ENCODE results near the gene SH2D2A.

Gene SH2D2A

DNA sequence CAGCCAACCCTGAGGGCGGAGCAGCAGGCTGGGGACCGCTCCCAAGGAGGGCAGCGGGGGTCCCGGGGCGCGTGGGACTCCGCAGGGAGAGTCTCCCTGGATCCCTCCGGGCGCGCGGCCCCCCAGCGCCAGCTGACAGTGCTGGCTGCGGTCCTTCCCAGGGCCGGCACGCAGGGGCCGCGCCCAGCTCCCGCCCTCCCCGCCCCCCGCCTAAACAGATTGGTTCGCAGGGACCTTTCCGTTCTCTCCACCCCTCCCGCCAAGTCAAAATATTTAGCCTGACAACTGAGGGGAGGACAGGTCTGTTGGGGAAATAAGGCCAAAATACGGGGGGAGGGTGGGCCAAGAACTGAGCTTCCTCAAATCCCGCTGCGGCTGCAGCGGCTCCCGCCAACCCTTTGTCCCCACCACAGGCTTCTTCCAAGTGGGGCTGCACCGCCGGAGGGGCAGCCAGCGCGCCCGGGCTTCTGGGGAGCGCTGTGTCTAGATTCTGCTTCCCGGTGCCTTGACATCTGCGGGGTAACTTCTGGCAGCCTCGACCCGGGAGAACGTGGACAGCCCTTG is 42.4 kb upstream of the SH2D2A start, which contains the start of gene INSRR:
Gene INSRR, minus strand, starts transcription at position 159 of the 564 bp plus-strand sequence. CDS start 496 bp downstream, outside the sequence.
- Histone ChIP-seq H3K9me3 (ENCODE audit: insufficient read depth, low read depth, low read length) (peaks cover 4% of the 10 kb centered on the region; the same call in 1 of the 2 replicates), H3K9ac (ENCODE audit: low read depth, low read length) (no peak within 1 kb of the TSS), H3K27me3 (ENCODE audit: insufficient read depth, low read length) (peaks cover 90% of the 10 kb centered on the region), H3K4me1 (ENCODE audit: insufficient read depth, low read length) (peaks cover 5% of the 10 kb centered on the region; the same call in 1 of the 2 replicates), H3K4me3 (ENCODE audit: low read length) (peak within 1 kb of the TSS; percentile 73), H3K36me3 (ENCODE audit: insufficient read depth, low read depth, low read length) (no peaks in the 10 kb centered on the region), H3K27ac (ENCODE audit: low read length) (no peak within 1 kb of the TSS)

DNA sequence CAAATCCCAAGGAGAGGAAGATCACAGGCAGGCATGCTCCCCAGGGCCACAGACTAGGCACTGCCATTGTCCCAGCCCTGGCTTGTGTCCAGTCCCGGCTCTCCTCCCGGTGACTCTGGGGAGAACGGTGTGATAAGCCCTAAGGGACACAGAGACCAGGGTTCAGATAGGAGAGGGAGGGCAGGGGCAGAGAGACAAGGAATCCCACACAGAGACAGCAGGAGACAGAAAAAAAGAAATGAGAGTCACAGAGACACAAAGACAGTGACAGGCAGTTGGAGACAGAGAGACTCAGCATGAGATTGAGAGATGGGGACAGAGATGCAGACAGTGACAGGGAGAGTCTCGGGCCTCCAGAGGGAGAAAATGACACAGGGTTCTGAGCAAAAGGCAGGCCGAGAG is 41.9 kb upstream of the SH2D2A start:
- Histone ChIP-seq H3K4me1 (ENCODE audit: insufficient read depth, low read length) (peaks cover 5% of the 10 kb centered on the region; the same call in 1 of the 2 replicates), H3K27ac (ENCODE audit: low read length) (no peak overlapping the region), H3K36me3 (ENCODE audit: insufficient read depth, low read depth, low read length) (no peaks in the 10 kb centered on the region), H3K9ac (ENCODE audit: low read depth, low read length) (no peak overlapping the region), H3K9me3 (ENCODE audit: insufficient read depth, low read depth, low read length) (peaks cover 4% of the 10 kb centered on the region; the same call in 1 of the 2 replicates), H3K27me3 (ENCODE audit: insufficient read depth, low read length) (peaks cover 90% of the 10 kb centered on the region), H3K4me3 (ENCODE audit: low read length) (peak overlapping the region; percentile 73; the same call in 1 of the 2 replicates)

DNA sequence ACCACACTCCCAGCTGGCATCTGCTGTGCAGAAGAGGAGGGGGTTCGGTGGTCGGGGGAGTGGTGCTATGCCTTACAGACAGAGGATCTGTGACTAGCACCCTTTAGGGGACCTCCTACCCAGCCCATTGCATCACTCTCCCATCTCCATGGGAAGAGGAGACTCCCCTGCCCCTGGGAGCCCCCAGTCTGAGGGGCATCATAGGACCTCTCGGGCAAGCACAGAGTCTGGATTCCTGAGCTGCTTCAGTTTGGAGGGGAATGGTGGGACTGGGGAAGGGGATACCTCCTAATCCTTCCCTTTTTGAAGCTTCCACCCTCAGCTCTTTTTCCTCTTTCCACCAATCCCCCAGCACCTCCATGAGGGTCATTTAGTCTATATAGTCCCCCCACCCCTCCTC is 40.9 kb upstream of the SH2D2A start:
- Histone ChIP-seq H3K4me1 (ENCODE audit: insufficient read depth, low read length) (peaks cover 5% of the 10 kb centered on the region; the same call in 1 of the 2 replicates), H3K4me3 (ENCODE audit: low read length) (no peak overlapping the region), H3K27ac (ENCODE audit: low read length) (no peak overlapping the region), H3K9me3 (ENCODE audit: insufficient read depth, low read depth, low read length) (peaks cover 4% of the 10 kb centered on the region; the same call in 1 of the 2 replicates), H3K27me3 (ENCODE audit: insufficient read depth, low read length) (peaks cover 90% of the 10 kb centered on the region), H3K9ac (ENCODE audit: low read depth, low read length) (no peak overlapping the region), H3K36me3 (ENCODE audit: insufficient read depth, low read depth, low read length) (no peaks in the 10 kb centered on the region)

DNA sequence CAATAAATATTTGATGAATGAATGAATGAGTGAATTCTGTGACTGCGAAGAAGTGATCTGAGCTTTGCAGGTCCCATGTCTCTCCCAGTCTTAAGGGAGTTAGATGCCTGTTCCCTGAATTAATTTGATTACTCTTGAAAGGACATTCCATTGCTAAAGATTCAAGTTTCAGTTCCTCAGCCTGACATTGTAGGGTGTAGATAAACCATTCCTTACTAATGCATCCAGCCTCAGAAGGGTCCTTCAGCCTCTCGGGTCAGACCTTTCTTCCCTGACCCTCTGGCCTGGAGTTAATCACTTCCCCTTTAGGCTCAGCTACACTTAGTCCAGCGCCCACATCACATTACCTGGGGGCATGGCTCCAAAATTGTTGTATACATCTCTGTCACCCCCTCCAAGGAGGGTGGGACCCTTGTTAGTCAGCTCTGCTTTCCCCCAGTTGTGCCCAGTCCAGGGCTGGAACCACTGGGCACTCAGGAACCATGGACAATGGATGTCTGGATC is 39.7 kb upstream of the SH2D2A start:
- H3K9ac ChIP-seq (ENCODE audit: low read depth, low read length): no peak overlapping the region
- no peaks in the 10 kb centered on the region for H3K9me3 ChIP-seq (ENCODE audit: insufficient read depth, low read depth, low read length)
- H3K27me3 ChIP-seq (ENCODE audit: insufficient read depth, low read length): peaks cover 90% of the 10 kb centered on the region
- no peak overlapping the region for H3K27ac ChIP-seq (ENCODE audit: low read length)
- no peak overlapping the region for H3K4me3 ChIP-seq (ENCODE audit: low read length)
- H3K4me1 ChIP-seq (ENCODE audit: insufficient read depth, low read length): peaks cover 5% of the 10 kb centered on the region; the same call in 1 of the 2 replicates
- no peaks in the 10 kb centered on the region for H3K36me3 ChIP-seq (ENCODE audit: insufficient read depth, low read depth, low read length)

DNA sequence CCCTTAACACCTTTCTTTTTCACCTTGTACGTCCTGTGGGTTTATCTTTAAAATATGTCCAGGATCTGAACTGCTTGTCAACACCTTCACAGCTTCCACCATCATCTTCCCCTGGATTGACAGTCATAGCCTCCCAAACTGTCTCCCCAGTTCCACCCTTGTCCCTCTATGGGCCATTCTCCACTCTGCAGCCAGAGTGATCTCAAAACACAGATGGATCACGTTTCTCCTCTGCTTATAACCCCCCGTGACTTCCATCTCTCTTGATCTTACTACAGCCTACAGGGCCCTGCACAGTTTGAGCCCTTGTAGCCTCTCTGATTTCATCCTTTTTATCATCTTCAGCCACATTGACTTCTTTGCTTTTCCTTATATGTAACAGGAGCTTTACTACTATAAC is 38.0 kb upstream of the SH2D2A start:
- Histone ChIP-seq H3K4me3 (ENCODE audit: low read length) (no peak overlapping the region), H3K9ac (ENCODE audit: low read depth, low read length) (no peak overlapping the region), H3K36me3 (ENCODE audit: insufficient read depth, low read depth, low read length) (no peaks in the 10 kb centered on the region), H3K4me1 (ENCODE audit: insufficient read depth, low read length) (peaks cover 4% of the 10 kb centered on the region; the same call in 1 of the 2 replicates), H3K9me3 (ENCODE audit: insufficient read depth, low read depth, low read length) (no peaks in the 10 kb centered on the region), H3K27me3 (ENCODE audit: insufficient read depth, low read length) (peaks cover 90% of the 10 kb centered on the region), H3K27ac (ENCODE audit: low read length) (no peak overlapping the region)

DNA sequence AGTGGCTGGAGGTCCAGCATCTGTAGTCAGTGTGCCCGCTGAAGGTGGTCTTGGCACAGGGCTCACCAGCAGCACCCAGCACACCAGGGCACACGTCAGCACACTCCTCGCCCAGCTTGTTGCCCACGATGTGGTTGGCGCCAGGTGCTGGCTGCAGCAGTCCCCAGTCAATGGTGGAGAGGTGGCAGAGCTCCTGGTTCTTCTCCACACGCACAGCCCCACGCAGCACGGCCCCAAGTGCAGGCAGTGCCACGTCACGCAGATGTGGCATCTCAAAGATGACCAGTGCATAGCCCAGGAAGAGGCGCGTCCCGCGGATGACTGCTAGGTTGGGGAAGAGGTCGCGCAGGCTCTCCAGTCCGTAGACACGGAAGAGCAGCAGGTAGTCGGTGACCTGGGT is 37.1 kb upstream of the SH2D2A start:
- Histone ChIP-seq H3K9ac (ENCODE audit: low read depth, low read length) (no peak overlapping the region), H3K4me3 (ENCODE audit: low read length) (no peak overlapping the region), H3K4me1 (ENCODE audit: insufficient read depth, low read length) (no peaks in the 10 kb centered on the region; the same call in 1 of the 2 replicates), H3K27me3 (ENCODE audit: insufficient read depth, low read length) (peaks cover 90% of the 10 kb centered on the region), H3K27ac (ENCODE audit: low read length) (no peak overlapping the region), H3K36me3 (ENCODE audit: insufficient read depth, low read depth, low read length) (no peaks in the 10 kb centered on the region), H3K9me3 (ENCODE audit: insufficient read depth, low read depth, low read length) (no peaks in the 10 kb centered on the region)

DNA sequence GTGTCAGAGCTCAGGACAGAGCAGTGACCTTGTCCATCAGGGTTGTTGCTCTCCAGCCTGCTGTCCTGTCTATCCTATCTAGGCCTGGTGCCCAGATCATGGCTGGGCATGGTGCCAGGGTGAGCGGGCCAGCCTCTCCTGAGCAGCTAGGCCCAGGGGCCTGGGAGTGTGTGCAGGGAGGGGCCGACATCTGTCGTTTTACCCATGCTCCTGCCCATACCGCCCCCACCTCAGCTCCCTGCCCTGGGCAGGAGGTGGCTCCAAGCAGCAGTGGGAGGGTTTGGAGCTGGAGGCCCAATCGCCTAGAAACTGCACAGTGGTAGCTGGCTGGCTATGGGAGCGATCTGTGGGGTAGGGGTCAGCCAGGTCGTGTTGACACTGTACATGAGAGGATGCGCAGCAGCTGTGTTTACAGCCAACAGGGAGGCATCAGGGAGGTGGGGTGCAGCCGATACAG is 35.8 kb upstream of the SH2D2A start:
- Histone ChIP-seq H3K27ac (ENCODE audit: low read length) (no peak overlapping the region), H3K9ac (ENCODE audit: low read depth, low read length) (no peak overlapping the region), H3K27me3 (ENCODE audit: insufficient read depth, low read length) (peaks cover 90% of the 10 kb centered on the region), H3K4me1 (ENCODE audit: insufficient read depth, low read length) (no peaks in the 10 kb centered on the region), H3K4me3 (ENCODE audit: low read length) (no peak overlapping the region), H3K36me3 (ENCODE audit: insufficient read depth, low read depth, low read length) (no peaks in the 10 kb centered on the region), H3K9me3 (ENCODE audit: insufficient read depth, low read depth, low read length) (no peaks in the 10 kb centered on the region)

DNA sequence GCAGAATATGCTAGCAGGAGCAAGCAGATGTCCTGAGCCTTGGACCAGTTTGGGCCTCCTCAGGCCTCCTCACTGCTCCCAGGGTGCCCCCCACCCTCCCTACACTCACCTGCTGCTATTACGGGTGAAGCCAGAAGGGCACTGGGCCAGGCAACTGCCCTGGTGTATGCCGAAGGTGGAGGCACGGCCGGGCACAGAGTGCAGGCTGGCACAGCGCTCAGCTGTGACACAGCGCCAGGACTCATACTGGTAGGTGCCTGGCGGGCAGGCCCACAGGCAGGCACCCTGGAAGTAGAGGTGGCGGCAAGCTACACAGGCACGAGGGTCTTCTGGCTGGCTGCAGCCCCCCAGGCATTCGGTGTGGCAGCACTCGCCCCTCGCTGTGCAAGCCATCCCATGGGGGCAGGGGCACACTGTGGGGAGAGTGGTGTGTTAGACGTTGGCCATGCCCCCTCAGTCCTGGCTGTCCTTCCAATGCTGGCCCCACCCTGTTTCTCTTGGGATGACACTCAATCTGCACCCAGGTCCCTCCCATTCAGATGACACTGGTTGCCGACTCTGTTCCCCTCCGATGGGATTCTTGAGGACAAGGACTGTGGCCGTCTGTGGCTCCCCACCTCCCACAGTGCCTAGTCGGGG is 35.2 kb upstream of the SH2D2A start:
- Histone ChIP-seq H3K4me1 (ENCODE audit: insufficient read depth, low read length) (no peaks in the 10 kb centered on the region), H3K27me3 (ENCODE audit: insufficient read depth, low read length) (peaks cover 90% of the 10 kb centered on the region), H3K9me3 (ENCODE audit: insufficient read depth, low read depth, low read length) (no peaks in the 10 kb centered on the region), H3K9ac (ENCODE audit: low read depth, low read length) (no peak overlapping the region), H3K36me3 (ENCODE audit: insufficient read depth, low read depth, low read length) (no peaks in the 10 kb centered on the region), H3K4me3 (ENCODE audit: low read length) (no peak overlapping the region), H3K27ac (ENCODE audit: low read length) (no peak overlapping the region)

DNA sequence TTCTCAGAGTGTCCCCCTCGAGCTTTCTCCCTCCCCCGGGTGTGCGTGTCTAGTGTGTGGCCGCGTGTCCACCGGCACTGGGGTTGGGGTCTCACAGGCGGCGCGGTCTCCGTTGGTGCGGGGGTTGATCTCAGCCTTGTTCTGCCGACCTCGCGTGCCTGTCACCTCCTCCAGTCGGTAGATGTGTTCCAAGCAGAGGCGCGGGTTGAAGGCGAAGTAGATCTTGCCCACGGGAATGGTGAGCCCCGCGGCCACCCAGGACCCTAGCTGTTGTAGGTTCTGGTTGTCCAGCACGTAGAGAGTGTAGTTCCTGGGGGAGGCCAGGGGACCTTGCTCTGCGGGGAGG is 32.5 kb upstream of the SH2D2A start:
- Histone ChIP-seq H3K9ac (ENCODE audit: low read depth, low read length) (no peak overlapping the region), H3K4me3 (ENCODE audit: low read length) (peak overlapping the region; percentile 51; the same call in 1 of the 2 replicates), H3K9me3 (ENCODE audit: insufficient read depth, low read depth, low read length) (no peaks in the 10 kb centered on the region), H3K27ac (ENCODE audit: low read length) (no peak overlapping the region), H3K4me1 (ENCODE audit: insufficient read depth, low read length) (0 out of 2 replicates have a peak, but pooled peaks cover 2% of the 10 kb centered on the region), H3K36me3 (ENCODE audit: insufficient read depth, low read depth, low read length) (no peaks in the 10 kb centered on the region), H3K27me3 (ENCODE audit: insufficient read depth, low read length) (peaks cover 100% of the 10 kb centered on the region)

DNA sequence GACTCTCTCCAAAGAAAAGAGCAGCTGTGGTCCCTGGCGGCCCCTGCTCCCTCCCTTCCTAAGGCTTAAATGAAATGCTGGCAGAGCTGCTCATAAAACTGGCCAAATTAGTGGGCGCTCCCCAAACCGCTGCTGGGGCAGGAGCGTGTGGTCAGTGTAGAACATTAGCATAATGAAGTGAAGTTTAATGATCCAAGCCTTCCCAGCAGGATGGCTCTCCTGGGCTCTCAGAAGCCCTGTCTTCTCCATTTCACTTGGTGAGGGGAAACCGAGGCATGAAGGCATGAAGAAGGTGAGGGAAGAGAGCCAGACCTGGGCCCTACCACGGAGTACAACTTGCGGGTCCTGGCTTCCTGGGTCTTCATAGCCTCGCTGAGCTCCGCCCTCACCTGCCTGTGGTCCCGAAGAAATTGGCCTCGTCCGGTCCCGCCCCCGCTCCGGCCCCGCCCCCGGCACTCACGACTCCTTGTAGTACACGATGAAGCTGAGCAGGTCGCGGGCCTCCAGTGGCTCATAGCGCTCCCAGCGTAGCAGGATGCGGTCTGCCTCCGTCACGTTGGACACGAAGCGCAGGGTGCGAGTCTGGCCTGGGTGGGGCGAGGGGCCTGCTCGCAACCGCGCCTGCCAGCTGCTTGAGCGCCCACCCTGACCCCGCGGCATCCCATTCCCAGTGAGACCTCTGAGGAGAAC is 32.0 kb upstream of the SH2D2A start:
- peaks cover 100% of the 10 kb centered on the region for H3K27me3 ChIP-seq (ENCODE audit: insufficient read depth, low read length)
- no peaks in the 10 kb centered on the region for H3K9me3 ChIP-seq (ENCODE audit: insufficient read depth, low read depth, low read length)
- H3K4me3 ChIP-seq (ENCODE audit: low read length): peak overlapping the region; percentile 51; the same call in 1 of the 2 replicates
- H3K36me3 ChIP-seq (ENCODE audit: insufficient read depth, low read depth, low read length): no peaks in the 10 kb centered on the region
- no peak overlapping the region for H3K27ac ChIP-seq (ENCODE audit: low read length)
- 0 out of 2 replicates have a peak, but pooled peaks cover 2% of the 10 kb centered on the region for H3K4me1 ChIP-seq (ENCODE audit: insufficient read depth, low read length)
- H3K9ac ChIP-seq (ENCODE audit: low read depth, low read length): no peak overlapping the region

DNA sequence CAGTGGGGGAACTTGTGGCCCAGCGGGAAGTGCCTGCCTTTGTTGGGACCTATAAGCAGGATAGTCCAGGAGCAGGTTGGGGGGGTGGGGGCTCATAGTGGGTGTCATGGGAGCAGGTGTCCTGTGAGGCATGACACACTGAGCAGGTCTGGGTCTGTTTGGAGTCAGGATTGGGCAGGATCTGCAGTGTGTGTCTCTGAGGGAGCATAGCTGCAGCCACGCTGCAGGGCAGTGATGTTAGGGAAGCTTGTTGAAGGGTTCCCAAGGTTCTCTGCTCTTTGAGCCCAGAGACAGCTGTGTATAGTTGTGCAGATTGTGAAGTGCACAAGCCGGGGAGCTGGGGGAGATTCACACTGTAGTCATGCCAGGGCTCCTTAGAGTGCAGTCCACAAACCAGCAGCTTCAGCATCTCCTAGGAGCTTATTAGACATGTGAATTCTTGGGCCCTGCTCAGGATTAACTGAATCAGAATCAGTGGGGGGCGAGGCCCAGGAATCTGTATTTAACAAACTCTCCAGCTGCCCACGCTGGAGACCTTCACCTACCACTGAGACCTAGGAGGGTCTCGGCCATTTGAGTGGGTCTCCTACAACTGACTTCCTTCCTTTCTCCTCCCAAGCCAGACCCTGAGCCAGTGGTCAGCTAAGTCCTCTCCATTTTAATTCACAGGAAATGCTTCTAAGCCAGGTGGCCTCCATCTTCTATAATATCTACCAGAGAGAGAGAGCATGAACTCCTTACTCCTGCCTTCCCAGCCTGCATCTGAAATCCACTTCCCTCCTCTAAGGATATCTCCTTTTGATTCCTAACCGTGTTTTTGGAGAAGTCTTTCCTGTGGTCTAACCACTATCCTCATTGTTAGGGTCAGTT is 31.2 kb upstream of the SH2D2A start:
- Histone ChIP-seq H3K4me1 (ENCODE audit: insufficient read depth, low read length) (0 out of 2 replicates have a peak, but pooled peaks cover 2% of the 10 kb centered on the region), H3K27me3 (ENCODE audit: insufficient read depth, low read length) (peaks cover 100% of the 10 kb centered on the region), H3K9me3 (ENCODE audit: insufficient read depth, low read depth, low read length) (no peaks in the 10 kb centered on the region), H3K36me3 (ENCODE audit: insufficient read depth, low read depth, low read length) (no peaks in the 10 kb centered on the region), H3K9ac (ENCODE audit: low read depth, low read length) (no peak overlapping the region), H3K4me3 (ENCODE audit: low read length) (no peak overlapping the region; the same call in 1 of the 2 replicates), H3K27ac (ENCODE audit: low read length) (no peak overlapping the region)
